Adrenal gland (tissue), 19 donors: ENCODE results near the gene MAP1LC3A. TPM values are rescaled to one million over a fixed set of nuclear protein-coding genes. Genes with fewer than 3 reads are reported as not detected.

Experiments used
- DNase-seq, 7 donors: peaks; one replicate each; pipeline ENCODE4 v3.0.0-alpha.2; 2019 to 2020
- H3K27ac ChIP-seq, 5 donors: fragments of 200-600 bp; sonication (generic) in 4 of 5; 1 replicate in 3 of 5; 2 replicates in 2 of 5; pipeline versions ENCODE4 v1.5.1 to v1.8.0; 2016 to 2020; ENCODE audit warnings: mild to moderate bottlenecking in 1 of 5
- H3K27me3 ChIP-seq: fragments of 200-600 bp; 2 replicates; pipeline ENCODE4 v1.8.0; 2021
- H3K36me3 ChIP-seq, 2 donors: fragments of 200-600 bp; replicated peaks in 1 of 2; 1 replicate in 1 of 2; 2 replicates in 1 of 2; pipeline versions ENCODE4 v1.5.1 to v1.8.0; 2018 to 2022
- H3K4me1 ChIP-seq, 2 donors: fragments of 200-600 bp; replicated peaks in 1 of 2; 1 replicate in 1 of 2; 2 replicates in 1 of 2; pipeline versions ENCODE4 v1.5.1 to v1.8.0; 2018 to 2021
- H3K4me3 ChIP-seq, 4 donors: fragments of 200-600 bp; sonication (generic) in 3 of 4; one replicate each; pipeline ENCODE4 v1.5.1; 2016 to 2018
- H3K9me3 ChIP-seq, 3 donors: fragments of 200-600 bp; sonication (generic) in 1 of 3; replicated peaks in 1 of 3; 1 replicate in 2 of 3; 2 replicates in 1 of 3; pipeline versions ENCODE4 v1.5.1 to v1.8.0; 2016 to 2021
- POLR2A ChIP-seq, 2 donors: fragments of 450-650 bp; IDR thresholded peaks; one replicate each; pipeline ENCODE4 v1.6.1; 2017; ENCODE audit warnings: antibody characterized with exemption in 2 of 2, mild to moderate bottlenecking in 2 of 2, moderate library complexity in 1 of 2
- WGBS, 4 donors: extraction: QIAGEN DNeasy Blood & Tissue Kit in 2 of 4; methylation state at CpG; one replicate each; pipeline versions ENCODE4 v1.1.5 to v1.1.7; 2013 to 2017; 5-methylcytosine and 5-hydroxymethylcytosine counted together
- intact Hi-C, 2 donors: fragments of 100-400 bp; cut with DNase I; formaldehyde crosslinking; loops; one replicate each; pipeline versions ENCODE4 v1.14.1 to v1.15.0; 2022 to 2023
- long read RNA-seq, 10 donors: library from polyadenylated mRNA in 3 of 10; unstranded in 2 of 10; stranded (forward) in 1 of 10; transcript quantifications; one replicate each; pipeline ENCODE4 v2.0.0 and lab custom pipeline, GENCODE V29; 2021 to 2026
- polyA plus RNA-seq, 3 donors: library from polyadenylated mRNA; stranded (reverse); fragments of 200-250 nt in 2 of 3; fragments of 350-450 nt in 1 of 3; fragmentation: Illumina TruSeq in 1 of 3; extraction: RNeasy Lipid Tissue Mini Kit (QIAGEN cat#74804) in 1 of 3; gene quantifications; one replicate each; pipeline ENCODE4 v1.2.3, GENCODE V29; 2013 to 2014
- total RNA-seq, 9 donors: library from RNA; depleted of rRNA in 4 of 9; stranded (reverse); fragments of >200 nt in 4 of 9; fragments of 120-200 nt in 1 of 9; fragmentation: NEBNext Ultra II Directional in 1 of 9; extraction: Animal tissue kit (Norgen Biotek cat#: 25700) in 1 of 9; gene quantifications; one replicate each; pipeline versions ENCODE4 v1.1.0 to v1.2.4, GENCODE V29; 2013 to 2023
- TF ChIP-seq, protein P1 (sequence below), 6 experiments: fragments of 450-650 bp in 4 of 6; fragments of 200-600 bp in 2 of 6; sonication (generic) in 1 of 6; IDR thresholded peaks; 1 replicate in 5 of 6; 2 replicates in 1 of 6; pipeline versions ENCODE4 v1.5.1 to v1.8.0; 2016 to 2021; ENCODE audit warnings: antibody characterized with exemption in 6 of 6, mild to moderate bottlenecking in 2 of 6, moderate library complexity in 1 of 6
- donor health status: healthy with polysubstance abuse.
- donor health status: Bipolar disorder and iron deficiency.
- donor health status: DM: yes; HTN: yes; CAD: no.
- donor health status: DM: no; HTN: no; CAD: no.
- donor health status: DM: no; HTN: no; CAD: no.
- donor health status: DM: yes; HTN: yes; CAD: no.

The MAP1LC3A gene
- total RNA-seq = 10 to 100 TPM; 12.6 to 83.3 (median 40.0) TPM
- 100 to 1,000 TPM in 2 of 3 donors, 1 to 10 TPM in 1; 5.6 to 139 (median 118) TPM for polyA plus RNA-seq
- long read RNA-seq, donor 1, transcript MAP1LC3A-201 (4 exons, 1,574 nt) = major isoform, 12 of 13 reads
- long read RNA-seq, donor 1, partial matches to known transcripts = 0 of 13 reads
- long read RNA-seq, donor 1, other reads (novel, unspliced or antisense) = 0 of 13 reads
- long read RNA-seq, donor 2, transcript MAP1LC3A-201 (4 exons, 1,574 nt) = major isoform, 15 of 15 reads
- long read RNA-seq, donor 2, partial matches to known transcripts = 0 of 15 reads
- long read RNA-seq, donor 2, other reads (novel, unspliced or antisense) = 0 of 15 reads
- long read RNA-seq, donor 3, transcript MAP1LC3A-201 (4 exons, 1,574 nt) = major isoform, 18 of 19 reads
- long read RNA-seq, donor 3, partial matches to known transcripts = 0 of 19 reads
- long read RNA-seq, donor 3, other reads (novel, unspliced or antisense) = 0 of 19 reads
- long read RNA-seq, donor 4, transcript MAP1LC3A-201 (4 exons, 1,574 nt) = major isoform, 13 of 21 reads
- long read RNA-seq, donor 4, partial matches to known transcripts = 0 of 21 reads
- long read RNA-seq, donor 4, other reads (novel, unspliced or antisense) = 4 of 21 reads
- long read RNA-seq, donor 5, transcript MAP1LC3A-201 (4 exons, 1,574 nt) = major isoform, 40 of 48 reads
- long read RNA-seq, donor 5, partial matches to known transcripts = 4 of 48 reads
- long read RNA-seq, donor 5, other reads (novel, unspliced or antisense) = 2 of 48 reads
- long read RNA-seq, donor 6, transcript MAP1LC3A-201 (4 exons, 1,574 nt) = major isoform, 35 of 50 reads
- long read RNA-seq, donor 6, transcript MAP1LC3A-203 (5 exons, 698 nt) = minor isoform, 10 of 50 reads
- long read RNA-seq, donor 6, partial matches to known transcripts = 0 of 50 reads
- long read RNA-seq, donor 6, other reads (novel, unspliced or antisense) = 5 of 50 reads
- long read RNA-seq, donor 7, transcript MAP1LC3A-201 (4 exons, 1,574 nt) = major isoform, 11 of 12 reads
- long read RNA-seq, donor 7, partial matches to known transcripts = 0 of 12 reads
- long read RNA-seq, donor 7, other reads (novel, unspliced or antisense) = 0 of 12 reads
- long read RNA-seq, donor 8, transcript MAP1LC3A-201 (4 exons, 1,574 nt) = major isoform, 17 of 17 reads
- long read RNA-seq, donor 8, partial matches to known transcripts = 0 of 17 reads
- long read RNA-seq, donor 8, other reads (novel, unspliced or antisense) = 0 of 17 reads
- long read RNA-seq, donor 9, transcript MAP1LC3A-201 (4 exons, 1,574 nt) = major isoform, 5 of 5 reads
- long read RNA-seq, donor 9, partial matches to known transcripts = 0 of 5 reads
- long read RNA-seq, donor 9, other reads (novel, unspliced or antisense) = 0 of 5 reads
- long read RNA-seq, donor 10, transcript MAP1LC3A-201 (4 exons, 1,574 nt) = major isoform, 15 of 15 reads
- long read RNA-seq, donor 10, partial matches to known transcripts = 0 of 15 reads
- long read RNA-seq, donor 10, other reads (novel, unspliced or antisense) = 0 of 15 reads

DNA sequence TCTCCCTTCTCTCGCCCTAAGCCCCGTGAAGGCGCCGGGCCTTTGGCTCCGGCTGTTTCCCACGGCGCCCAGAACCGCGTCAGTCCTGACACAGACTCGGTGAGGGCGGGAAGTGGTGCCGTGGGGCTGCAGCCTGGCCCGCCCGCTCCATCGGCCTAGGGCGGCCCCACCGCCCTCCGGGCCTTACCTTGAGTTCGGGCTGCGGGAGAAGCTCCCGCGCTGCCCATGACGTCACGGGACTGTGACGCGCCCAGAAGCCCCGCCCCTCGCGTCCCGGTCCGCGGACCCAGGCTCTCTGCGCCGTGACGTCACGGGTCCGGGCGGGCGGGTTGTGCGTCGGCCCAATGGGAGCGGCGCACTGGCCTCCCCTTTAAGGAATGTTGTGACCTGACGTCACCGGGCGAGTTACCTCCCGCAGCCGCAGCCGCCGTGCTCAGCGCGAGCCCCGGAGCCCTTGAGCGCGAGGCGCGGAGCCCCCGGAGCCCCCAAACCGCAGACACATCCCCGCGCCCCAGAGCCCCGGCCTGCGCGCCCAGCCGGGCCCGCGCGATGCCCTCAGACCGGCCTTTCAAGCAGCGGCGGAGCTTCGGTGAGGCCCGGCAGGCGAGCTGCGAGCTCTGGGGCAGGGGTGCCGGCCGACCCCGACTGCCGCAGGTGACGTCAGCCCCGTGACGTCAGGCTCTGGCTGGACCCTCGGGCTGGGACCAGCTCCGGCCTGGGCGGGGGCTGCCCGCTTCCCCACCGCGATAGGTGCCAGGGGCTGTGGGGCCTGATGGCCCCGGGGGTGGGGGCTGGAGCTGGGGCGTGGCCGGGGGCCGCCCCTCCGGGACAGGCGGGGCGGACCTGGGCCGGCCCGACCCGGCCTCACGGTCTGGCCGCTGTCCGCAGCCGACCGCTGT lies at the start of gene MAP1LC3A:
Gene MAP1LC3A (plus strand): TSS at position 399 of the 899 bp plus-strand sequence. CDS start 151 bp downstream, at position 550.
- H3K9me3 ChIP-seq = no peaks in the 10 kb centered on the region
- H3K4me1 ChIP-seq = peaks cover 5 to 7% of the 10 kb centered on the region in 2 donors
- H3K27ac ChIP-seq = peak within 1 kb of the TSS in 4 of 5 donors; percentile 80 to 92 (median 88)
- H3K36me3 ChIP-seq = no peaks in the 10 kb centered on the region
- TF ChIP-seq, protein P1, sequence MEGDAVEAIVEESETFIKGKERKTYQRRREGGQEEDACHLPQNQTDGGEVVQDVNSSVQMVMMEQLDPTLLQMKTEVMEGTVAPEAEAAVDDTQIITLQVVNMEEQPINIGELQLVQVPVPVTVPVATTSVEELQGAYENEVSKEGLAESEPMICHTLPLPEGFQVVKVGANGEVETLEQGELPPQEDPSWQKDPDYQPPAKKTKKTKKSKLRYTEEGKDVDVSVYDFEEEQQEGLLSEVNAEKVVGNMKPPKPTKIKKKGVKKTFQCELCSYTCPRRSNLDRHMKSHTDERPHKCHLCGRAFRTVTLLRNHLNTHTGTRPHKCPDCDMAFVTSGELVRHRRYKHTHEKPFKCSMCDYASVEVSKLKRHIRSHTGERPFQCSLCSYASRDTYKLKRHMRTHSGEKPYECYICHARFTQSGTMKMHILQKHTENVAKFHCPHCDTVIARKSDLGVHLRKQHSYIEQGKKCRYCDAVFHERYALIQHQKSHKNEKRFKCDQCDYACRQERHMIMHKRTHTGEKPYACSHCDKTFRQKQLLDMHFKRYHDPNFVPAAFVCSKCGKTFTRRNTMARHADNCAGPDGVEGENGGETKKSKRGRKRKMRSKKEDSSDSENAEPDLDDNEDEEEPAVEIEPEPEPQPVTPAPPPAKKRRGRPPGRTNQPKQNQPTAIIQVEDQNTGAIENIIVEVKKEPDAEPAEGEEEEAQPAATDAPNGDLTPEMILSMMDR (IDR thresholded peaks at IDR 0.05) = no peak
- peak; percentile 34 to 75 for TF ChIP-seq POLR2A (IDR thresholded peaks at IDR 0.05)
- peak; percentile 92 to 98 (median 96) for DNase-seq
- H3K27me3 ChIP-seq = no peaks in the 10 kb centered on the region
- 0 to 5% (median 1%) methylated on average over 11 to 102 of the region's 103 CpGs for WGBS, 4 donors
- H3K4me3 ChIP-seq = peak within 1 kb of the TSS; percentile 36 to 95 (median 64)
- intact Hi-C loops = no loop called here

- Histone ChIP-seq H3K4me1 (peaks cover 6 to 12% of the 10 kb centered on the region in 2 donors), H3K9me3 (no peaks in the 10 kb centered on the region), H3K27me3 (no peaks in the 10 kb centered on the region), H3K4me3 (no peak overlapping the region), H3K27ac (no peak overlapping the region), H3K36me3 (peaks cover 0 to 29% of the 10 kb centered on the region in 2 donors)
- intact Hi-C loops = loop anchor here in 1 of 2 donors (5.0 kb wide), 1 partner anchor 198 kb away; no protein-coding TSS in a partner anchor
- TF ChIP-seq, protein P1 (IDR thresholded peaks at IDR 0.05) = no peak
- TF ChIP-seq POLR2A (IDR thresholded peaks at IDR 0.05) = no peak
- 94 to 100% (median 96%) methylated on average over 1 of the region's 1 CpG for WGBS, 4 donors
- DNase-seq = no peak
Measured at GRCh38 chr20:34510575-34510974, 47.9 kb upstream of the MAP1LC3A start.

GRCh38 chr20:34511891-34512265 lies 46.6 kb upstream of the MAP1LC3A start:
- no peaks in the 10 kb centered on the region for H3K9me3 ChIP-seq
- TF ChIP-seq, protein P1 (IDR thresholded peaks at IDR 0.05) = no peak
- TF ChIP-seq POLR2A (IDR thresholded peaks at IDR 0.05) = no peak
- WGBS, 4 donors = 83 to 96% (median 92%) methylated on average over 3 of the region's 3 CpGs
- no peaks in the 10 kb centered on the region for H3K27me3 ChIP-seq
- intact Hi-C loops = loop anchor here in 1 of 2 donors (5.0 kb wide), 1 partner anchor 200 kb away; no protein-coding TSS in a partner anchor
- DNase-seq = no peak
- H3K27ac ChIP-seq = no peak overlapping the region
- no peak overlapping the region for H3K4me3 ChIP-seq
- H3K4me1 ChIP-seq = peaks cover 6 to 12% of the 10 kb centered on the region in 2 donors
- H3K36me3 ChIP-seq = peaks cover 0 to 16% of the 10 kb centered on the region in 2 donors
